Ascending aorta (tissue), 2 donors: ENCODE data around the gene TOM1. TPM values are rescaled to one million over a fixed set of nuclear protein-coding genes. Genes with fewer than 3 reads are reported as not detected.
A peak's percentile ranks its signal among the peaks of the same experiment; 100 is the strongest.

Experiments
- DNase-seq, 2 donors: peaks; one replicate each; pipeline ENCODE4 v3.0.0-alpha.2; 2019; ENCODE audit warnings: low spot score in 2 of 2
- H3K27ac ChIP-seq, 2 donors: fragments of 200-600 bp; sonication (generic); one replicate each; pipeline ENCODE4 v1.5.1; 2016 to 2017; ENCODE audit warnings: mild to moderate bottlenecking in 1 of 2
- H3K27me3 ChIP-seq: fragments of 200-600 bp; sonication (generic); one replicate; pipeline ENCODE4 v1.5.1; 2017
- H3K36me3 ChIP-seq, 2 donors: fragments of 200-600 bp; sonication (generic); one replicate each; pipeline ENCODE4 v1.5.1; 2016
- H3K4me1 ChIP-seq, 2 donors: fragments of 200-600 bp; sonication (generic); one replicate each; pipeline ENCODE4 v1.5.1; 2016 to 2017; ENCODE audit warnings: mild to moderate bottlenecking in 1 of 2
- H3K4me3 ChIP-seq, 2 donors: fragments of 200-600 bp; sonication (generic); one replicate each; pipeline ENCODE4 v1.5.1; 2016 to 2017; ENCODE audit warnings: mild to moderate bottlenecking in 1 of 2
- H3K9me3 ChIP-seq, 2 donors: fragments of 200-600 bp; sonication (generic); one replicate each; pipeline ENCODE4 v1.5.1; 2016
- intact Hi-C: fragments of 100-400 bp; cut with DNase I; formaldehyde crosslinking; loops from one replicate; pipeline ENCODE4 v1.15.1; 2023
- total RNA-seq: library from RNA; depleted of rRNA; stranded (reverse); fragments of >200 nt; gene quantifications from one replicate; pipeline ENCODE4 v1.1.0, GENCODE V29; 2016
- TF ChIP-seq, protein P1 (sequence below), 3 experiments: fragments of 200-600 bp in 2 of 3; fragments of 450-650 bp in 1 of 3; sonication (generic) in 2 of 3; IDR thresholded peaks; one replicate each; pipeline ENCODE4 v1.5.1; 2016 to 2019; ENCODE audit warnings: antibody characterized with exemption in 3 of 3, mild to moderate bottlenecking in 1 of 3, moderate library complexity in 1 of 3

The TOM1 gene
- total RNA-seq, 1 donor from 2014 or later, result 84.4 TPM

DNA sequence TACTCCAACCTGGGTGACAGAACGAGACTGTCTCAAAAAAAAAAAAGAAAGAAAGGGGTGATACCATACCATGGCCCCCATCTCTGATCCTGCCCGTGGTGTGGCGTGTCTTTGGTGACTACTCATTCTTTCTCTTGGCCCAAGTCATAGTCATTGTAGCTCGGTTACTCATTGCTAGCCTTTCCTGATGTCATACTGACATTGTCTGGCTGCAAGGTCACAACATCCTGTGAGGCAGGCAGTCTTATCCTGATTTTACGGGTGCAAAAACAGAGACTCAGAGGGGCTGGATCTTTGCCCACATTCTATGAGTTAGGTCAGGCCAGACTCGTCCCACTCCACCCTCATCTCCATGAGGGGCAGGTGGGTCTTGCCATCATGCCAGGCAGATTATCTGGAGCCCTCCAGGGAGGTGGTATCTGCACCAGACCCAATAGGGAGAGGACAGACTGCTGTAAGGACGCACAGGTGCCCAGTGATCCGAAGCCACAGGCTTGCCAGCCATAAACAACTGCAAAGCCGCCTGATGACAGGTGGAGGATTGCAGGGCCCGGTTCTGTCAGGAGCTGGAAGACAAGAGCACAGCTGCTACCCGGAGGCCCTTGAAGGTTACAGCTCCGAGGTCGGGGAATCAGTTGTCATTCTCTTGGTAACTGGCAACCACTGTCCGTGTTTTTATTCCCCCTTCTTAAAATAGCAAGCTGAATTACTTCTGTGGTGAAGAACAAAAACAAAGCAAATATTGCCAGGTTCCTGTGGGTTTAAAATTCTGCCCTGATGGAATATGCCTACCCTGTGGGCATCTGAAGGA, 13.8 kb downstream of the TOM1 start:
- peak overlapping the region in 1 of 2 donors; percentile 15 for H3K4me3 ChIP-seq
- peak overlapping the region; percentile 77 to 89 for H3K27ac ChIP-seq
- peaks cover 5 to 41% of the 10 kb centered on the region in 2 donors for H3K4me1 ChIP-seq
- H3K36me3 ChIP-seq, result peaks cover 8 to 13% of the 10 kb centered on the region in 2 donors
- intact Hi-C loops, result loop anchor here (1.0 kb wide), 1 partner anchor 13 kb away; no protein-coding TSS in a partner anchor
- DNase-seq, result peak; percentile 35 to 88
- H3K9me3 ChIP-seq, result no peaks in the 10 kb centered on the region
- no peaks in the 10 kb centered on the region for H3K27me3 ChIP-seq
- TF ChIP-seq, protein P1, sequence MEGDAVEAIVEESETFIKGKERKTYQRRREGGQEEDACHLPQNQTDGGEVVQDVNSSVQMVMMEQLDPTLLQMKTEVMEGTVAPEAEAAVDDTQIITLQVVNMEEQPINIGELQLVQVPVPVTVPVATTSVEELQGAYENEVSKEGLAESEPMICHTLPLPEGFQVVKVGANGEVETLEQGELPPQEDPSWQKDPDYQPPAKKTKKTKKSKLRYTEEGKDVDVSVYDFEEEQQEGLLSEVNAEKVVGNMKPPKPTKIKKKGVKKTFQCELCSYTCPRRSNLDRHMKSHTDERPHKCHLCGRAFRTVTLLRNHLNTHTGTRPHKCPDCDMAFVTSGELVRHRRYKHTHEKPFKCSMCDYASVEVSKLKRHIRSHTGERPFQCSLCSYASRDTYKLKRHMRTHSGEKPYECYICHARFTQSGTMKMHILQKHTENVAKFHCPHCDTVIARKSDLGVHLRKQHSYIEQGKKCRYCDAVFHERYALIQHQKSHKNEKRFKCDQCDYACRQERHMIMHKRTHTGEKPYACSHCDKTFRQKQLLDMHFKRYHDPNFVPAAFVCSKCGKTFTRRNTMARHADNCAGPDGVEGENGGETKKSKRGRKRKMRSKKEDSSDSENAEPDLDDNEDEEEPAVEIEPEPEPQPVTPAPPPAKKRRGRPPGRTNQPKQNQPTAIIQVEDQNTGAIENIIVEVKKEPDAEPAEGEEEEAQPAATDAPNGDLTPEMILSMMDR (IDR thresholded peaks at IDR 0.05), result no peak

DNA sequence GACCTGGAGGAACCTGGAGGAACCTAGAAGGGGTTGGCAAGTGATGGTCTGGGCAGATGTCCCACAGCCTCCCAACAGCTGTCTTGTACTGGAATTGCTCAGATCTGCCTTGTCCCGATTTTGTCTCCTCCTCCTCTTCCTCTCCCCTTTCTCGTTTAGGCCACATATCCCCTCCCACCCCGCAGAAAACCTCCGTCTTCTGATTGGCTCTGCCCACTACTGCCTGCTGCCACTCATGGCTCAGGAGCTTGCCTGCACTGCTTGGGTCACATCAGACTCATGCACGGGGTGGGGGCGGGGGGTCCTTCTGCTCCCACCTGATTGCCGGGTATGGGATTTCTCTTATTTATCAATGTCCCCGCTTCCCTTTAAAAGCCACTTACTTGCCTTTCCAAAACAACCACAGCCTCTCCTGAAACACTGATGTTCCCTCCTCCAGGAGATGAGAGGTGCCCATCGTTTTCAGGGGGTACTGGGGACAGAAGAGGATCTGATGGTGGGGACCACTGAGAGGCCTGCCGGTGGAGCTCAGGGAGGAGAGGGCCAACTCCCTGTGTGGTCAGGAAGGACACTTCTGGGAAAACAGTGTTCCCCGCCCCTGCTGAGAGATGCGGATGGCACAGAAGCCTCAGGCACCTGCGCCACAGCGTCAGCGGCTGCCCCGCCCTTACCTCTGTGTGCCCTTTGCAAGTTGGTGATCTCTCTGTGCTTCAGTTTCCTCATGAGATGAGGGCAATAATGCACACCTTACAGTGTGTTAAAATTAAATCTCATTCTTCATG, 14.7 kb downstream of the TOM1 start:
- DNase-seq, result peak in 1 of 2 donors; percentile 59
- peaks cover 5 to 41% of the 10 kb centered on the region in 2 donors for H3K4me1 ChIP-seq
- H3K27ac ChIP-seq, result peak overlapping the region; percentile 77 to 89

DNA sequence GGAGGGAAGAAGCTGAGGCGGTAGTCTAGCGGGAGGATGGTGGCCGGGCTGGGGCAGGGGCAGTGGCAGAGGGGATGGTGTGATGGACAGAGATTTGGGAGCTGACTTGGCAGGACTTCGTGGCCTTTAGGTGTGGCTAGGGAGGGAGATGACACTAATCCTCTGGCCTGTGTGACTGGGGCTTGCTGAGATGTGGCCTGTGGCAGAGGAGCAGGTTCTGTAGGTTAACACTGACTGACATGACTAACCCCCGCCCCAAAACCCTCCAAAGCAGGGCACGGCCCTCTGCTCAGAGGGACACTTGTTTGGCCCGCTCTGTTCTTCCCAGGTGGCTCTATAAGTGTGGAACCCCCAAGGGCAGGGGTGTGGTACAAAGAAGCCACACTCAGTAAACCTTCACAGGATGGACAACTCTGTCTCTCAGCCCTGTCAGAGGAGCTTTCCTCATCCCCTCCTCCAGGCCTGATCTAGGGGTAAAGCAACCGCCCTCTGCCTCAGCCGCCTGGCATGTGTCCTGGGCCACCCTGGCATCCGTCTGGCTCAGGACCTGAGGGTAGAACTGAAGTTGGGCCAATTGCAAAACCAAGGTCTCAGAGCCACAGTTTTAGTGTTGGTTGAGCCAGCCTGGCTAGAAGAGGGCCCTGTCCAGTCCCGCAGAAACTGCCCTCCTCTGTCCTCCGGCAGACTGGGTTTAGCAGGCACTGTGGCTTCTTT, 15.6 kb downstream of the TOM1 start:
- H3K36me3 ChIP-seq, result peaks cover 26 to 30% of the 10 kb centered on the region in 2 donors
- TF ChIP-seq, protein P1 (IDR thresholded peaks at IDR 0.05), result no peak
- peak in 1 of 2 donors; percentile 75 for DNase-seq
- no peaks in the 10 kb centered on the region for H3K9me3 ChIP-seq
- no peaks in the 10 kb centered on the region for H3K27me3 ChIP-seq
- H3K4me3 ChIP-seq, result no peak overlapping the region
- H3K4me1 ChIP-seq, result peaks cover 5 to 41% of the 10 kb centered on the region in 2 donors
- intact Hi-C loops, result no loop called here
- H3K27ac ChIP-seq, result peak overlapping the region; percentile 77 to 89

More for the DNA sequence above, 14.7 kb downstream of the TOM1 start:
- Histone ChIP-seq H3K36me3 (peaks cover 17 to 21% of the 10 kb centered on the region in 2 donors), H3K9me3 (no peaks in the 10 kb centered on the region), H3K4me3 (no peak overlapping the region), H3K27me3 (no peaks in the 10 kb centered on the region)
- TF ChIP-seq, protein P1 (IDR thresholded peaks at IDR 0.05), result no peak
- intact Hi-C loops, result no loop called here

DNA sequence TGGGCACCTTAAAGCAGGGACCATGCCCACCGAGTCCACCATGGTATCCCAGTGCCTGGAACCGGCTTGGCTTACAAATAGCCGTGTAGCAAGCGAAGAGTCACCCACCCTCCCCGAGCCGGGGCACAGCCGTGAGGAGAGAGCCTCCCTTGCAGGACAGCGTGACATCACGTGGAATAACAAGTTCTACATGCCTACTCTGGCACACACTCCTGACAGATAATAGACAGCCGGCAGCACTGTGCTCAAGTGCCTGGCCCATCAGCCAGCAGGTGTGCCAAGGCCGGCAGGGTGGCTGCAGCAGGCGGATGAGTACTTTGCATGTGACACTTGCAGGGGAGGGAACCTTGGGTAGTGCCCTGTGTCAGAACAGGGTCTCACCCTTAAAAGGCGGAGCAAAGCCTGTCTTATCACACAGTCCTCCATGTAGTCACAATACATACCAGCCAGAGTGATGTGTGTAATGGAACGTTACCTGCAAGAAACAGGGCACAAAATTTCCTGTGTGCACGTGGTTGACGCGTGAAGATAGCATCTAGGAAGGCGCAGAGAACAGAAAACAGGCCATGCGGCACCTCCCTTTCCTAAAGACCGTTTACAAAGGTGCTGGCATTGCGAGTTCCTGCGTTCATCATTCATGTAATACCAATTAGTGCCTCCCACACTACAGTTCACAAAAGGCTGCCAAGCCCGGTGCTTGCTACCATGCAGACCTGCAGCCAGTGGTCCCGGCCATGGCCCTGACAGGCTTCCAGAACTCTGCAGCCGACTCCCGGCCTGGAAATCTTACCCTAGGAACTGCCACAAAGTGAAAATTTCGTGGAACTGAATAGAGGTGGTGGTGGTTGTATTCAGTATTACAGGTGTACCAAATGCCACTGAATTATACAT, 16.4 kb downstream of the TOM1 start:
- no peak overlapping the region for H3K4me3 ChIP-seq
- H3K4me1 ChIP-seq, result peaks cover 5 to 41% of the 10 kb centered on the region in 2 donors
- intact Hi-C loops, result no loop called here
- H3K9me3 ChIP-seq, result no peaks in the 10 kb centered on the region
- no peaks in the 10 kb centered on the region for H3K27me3 ChIP-seq
- DNase-seq, result no peak
- TF ChIP-seq, protein P1 (IDR thresholded peaks at IDR 0.05), result no peak
- H3K36me3 ChIP-seq, result peaks cover 28 to 38% of the 10 kb centered on the region in 2 donors
- H3K27ac ChIP-seq, result peak overlapping the region; percentile 77 to 89
